Cardiac septum (tissue), 1 donor: ENCODE data around the gene ATRIP. TPM values are rescaled to one million over a fixed set of nuclear protein-coding genes. Genes with fewer than 3 reads are reported as not detected.

Experiments
- total RNA-seq: library from RNA; stranded (reverse); fragmentation: NEBNext Ultra II Directional; extraction: Animal tissue kit (Norgen Biotek cat#: 25700); gene quantifications from one replicate; pipeline ENCODE4 v1.2.1, GENCODE V29; 2021
- donor health status: DM: no; HTN: no; CAD: no.

Gene ATRIP
- total RNA-seq, 1 donor from 2014 or later: 4.1 TPM

Other genes with a start within 250 kb of the ATRIP start
- gene CAMP, start 223.2 kb upstream of the ATRIP start, total RNA-seq: 0.67 TPM
- gene ZNF589, start 205.6 kb upstream of the ATRIP start, total RNA-seq: 3.4 TPM
- gene NME6, start 145.4 kb upstream of the ATRIP start, total RNA-seq: 21.0 TPM
- gene SPINK8, start 113.1 kb upstream of the ATRIP start, total RNA-seq: not detected
- gene FBXW12, start 74.5 kb upstream of the ATRIP start, total RNA-seq: not detected
- gene PLXNB1, start 16.7 kb upstream of the ATRIP start, total RNA-seq: 43.4 TPM
- 8.9 TPM for gene CCDC51, start 6.6 kb upstream of the ATRIP start, total RNA-seq
- 192 TPM for gene TMA7, start 6.5 kb upstream of the ATRIP start, total RNA-seq
- 47.8 TPM for gene SHISA5, start 57.4 kb downstream of the ATRIP start, total RNA-seq
- 1.5 TPM for gene PFKFB4, start 110.1 kb downstream of the ATRIP start, total RNA-seq
- gene UCN2, start 117.0 kb downstream of the ATRIP start, total RNA-seq: 0.48 TPM
- gene COL7A1, start 148.6 kb downstream of the ATRIP start, total RNA-seq: 26.5 TPM
- gene UQCRC1, start 162.9 kb downstream of the ATRIP start, total RNA-seq: 753 TPM
- gene TMEM89, start 175.0 kb downstream of the ATRIP start, total RNA-seq: not detected
- gene SLC26A6, start 188.7 kb downstream of the ATRIP start, total RNA-seq: 8.9 TPM
- gene CELSR3, start 216.1 kb downstream of the ATRIP start, total RNA-seq: 0.22 TPM
- gene NCKIPSD, start 239.2 kb downstream of the ATRIP start, total RNA-seq: 22.5 TPM